ENCODE results near the gene HOMER1. TPM values are rescaled to one million over a fixed set of nuclear protein-coding genes. Genes with fewer than 3 reads are reported as not detected.

The HOMER1 gene
- total and polyA plus RNA-seq, 9 of the 15 experiments (the other 6 are each of a cell fraction or from before 2014, with no cell fraction given) = 6.3 to 39.9 (median 9.9) TPM

DNA sequence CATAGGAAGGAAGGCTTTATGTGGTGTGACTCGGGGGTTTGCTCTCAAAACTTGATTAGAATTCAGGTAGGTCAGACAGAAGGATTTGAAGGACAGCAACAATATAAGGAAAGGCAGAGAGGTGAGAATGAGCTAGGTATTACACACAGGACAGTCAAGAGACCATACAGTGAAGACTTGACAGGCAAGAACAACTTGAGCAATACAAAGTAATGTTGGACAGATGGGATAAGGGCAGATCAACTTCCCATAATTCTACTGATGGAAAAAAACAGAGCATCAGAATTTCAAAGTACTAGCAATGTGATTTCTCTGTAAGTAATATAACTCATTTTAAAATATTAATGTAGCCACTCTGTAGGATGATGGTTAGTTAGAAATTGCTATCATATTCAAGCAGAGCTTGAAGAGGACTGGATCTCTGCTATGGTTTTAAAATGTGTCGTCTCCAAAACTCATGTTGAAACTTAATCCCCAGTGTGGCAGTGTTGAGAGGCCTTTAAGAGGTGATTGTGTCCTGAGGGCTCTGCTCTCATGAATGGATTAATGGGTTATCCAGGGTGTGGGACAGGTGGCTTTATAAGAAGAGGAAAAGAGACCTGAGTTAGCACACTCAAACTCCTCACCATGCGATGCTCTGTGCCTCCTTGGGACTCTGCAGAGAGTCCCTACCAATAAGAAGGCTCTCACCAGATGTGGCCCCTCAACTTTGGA lies 22.4 kb upstream of the HOMER1 start:
- no peak for FAIRE-seq
- TF ChIP-seq, protein P1, sequence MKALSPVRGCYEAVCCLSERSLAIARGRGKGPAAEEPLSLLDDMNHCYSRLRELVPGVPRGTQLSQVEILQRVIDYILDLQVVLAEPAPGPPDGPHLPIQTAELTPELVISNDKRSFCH (CRISPR knock-in tag; IDR thresholded peaks at IDR 0.05) = no peak
- TF ChIP-seq, protein P1 (tag; IDR thresholded peaks at IDR 0.05) = no peak
- TF ChIP-seq, protein P2, sequence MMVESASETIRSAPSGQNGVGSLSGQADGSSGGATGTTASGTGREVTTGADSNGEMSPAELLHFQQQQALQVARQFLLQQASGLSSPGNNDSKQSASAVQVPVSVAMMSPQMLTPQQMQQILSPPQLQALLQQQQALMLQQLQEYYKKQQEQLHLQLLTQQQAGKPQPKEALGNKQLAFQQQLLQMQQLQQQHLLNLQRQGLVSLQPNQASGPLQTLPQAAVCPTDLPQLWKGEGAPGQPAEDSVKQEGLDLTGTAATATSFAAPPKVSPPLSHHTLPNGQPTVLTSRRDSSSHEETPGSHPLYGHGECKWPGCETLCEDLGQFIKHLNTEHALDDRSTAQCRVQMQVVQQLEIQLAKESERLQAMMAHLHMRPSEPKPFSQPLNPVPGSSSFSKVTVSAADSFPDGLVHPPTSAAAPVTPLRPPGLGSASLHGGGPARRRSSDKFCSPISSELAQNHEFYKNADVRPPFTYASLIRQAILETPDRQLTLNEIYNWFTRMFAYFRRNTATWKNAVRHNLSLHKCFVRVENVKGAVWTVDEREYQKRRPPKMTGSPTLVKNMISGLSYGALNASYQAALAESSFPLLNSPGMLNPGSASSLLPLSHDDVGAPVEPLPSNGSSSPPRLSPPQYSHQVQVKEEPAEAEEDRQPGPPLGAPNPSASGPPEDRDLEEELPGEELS (CRISPR knock-in tag; IDR thresholded peaks at IDR 0.05; ENCODE audit: borderline replicate concordance) = no peak
- TF ChIP-seq BRD4 (IDR thresholded peaks at IDR 0.05) (no peak), ZNF224 (CRISPR knock-in tag; IDR thresholded peaks at IDR 0.05) (no peak), SPI1 (IDR thresholded peaks at IDR 0.05; ENCODE audit: borderline replicate concordance, low read depth, low read length) (no peak), HDGF (IDR thresholded peaks at IDR 0.05) (no peak), CXXC5 (CRISPR knock-in tag; IDR thresholded peaks at IDR 0.05) (no peak)
- TF ChIP-seq, protein P3, sequence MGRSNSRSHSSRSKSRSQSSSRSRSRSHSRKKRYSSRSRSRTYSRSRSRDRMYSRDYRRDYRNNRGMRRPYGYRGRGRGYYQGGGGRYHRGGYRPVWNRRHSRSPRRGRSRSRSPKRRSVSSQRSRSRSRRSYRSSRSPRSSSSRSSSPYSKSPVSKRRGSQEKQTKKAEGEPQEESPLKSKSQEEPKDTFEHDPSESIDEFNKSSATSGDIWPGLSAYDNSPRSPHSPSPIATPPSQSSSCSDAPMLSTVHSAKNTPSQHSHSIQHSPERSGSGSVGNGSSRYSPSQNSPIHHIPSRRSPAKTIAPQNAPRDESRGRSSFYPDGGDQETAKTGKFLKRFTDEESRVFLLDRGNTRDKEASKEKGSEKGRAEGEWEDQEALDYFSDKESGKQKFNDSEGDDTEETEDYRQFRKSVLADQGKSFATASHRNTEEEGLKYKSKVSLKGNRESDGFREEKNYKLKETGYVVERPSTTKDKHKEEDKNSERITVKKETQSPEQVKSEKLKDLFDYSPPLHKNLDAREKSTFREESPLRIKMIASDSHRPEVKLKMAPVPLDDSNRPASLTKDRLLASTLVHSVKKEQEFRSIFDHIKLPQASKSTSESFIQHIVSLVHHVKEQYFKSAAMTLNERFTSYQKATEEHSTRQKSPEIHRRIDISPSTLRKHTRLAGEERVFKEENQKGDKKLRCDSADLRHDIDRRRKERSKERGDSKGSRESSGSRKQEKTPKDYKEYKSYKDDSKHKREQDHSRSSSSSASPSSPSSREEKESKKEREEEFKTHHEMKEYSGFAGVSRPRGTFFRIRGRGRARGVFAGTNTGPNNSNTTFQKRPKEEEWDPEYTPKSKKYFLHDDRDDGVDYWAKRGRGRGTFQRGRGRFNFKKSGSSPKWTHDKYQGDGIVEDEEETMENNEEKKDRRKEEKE (IDR thresholded peaks at IDR 0.05; ENCODE audit: borderline replicate concordance in 1 of 2, control insufficient read depth in 1 of 2, low read depth in 2 of 2, low read length in 1 of 2) = no peak
- TF ChIP-seq, protein P4, sequence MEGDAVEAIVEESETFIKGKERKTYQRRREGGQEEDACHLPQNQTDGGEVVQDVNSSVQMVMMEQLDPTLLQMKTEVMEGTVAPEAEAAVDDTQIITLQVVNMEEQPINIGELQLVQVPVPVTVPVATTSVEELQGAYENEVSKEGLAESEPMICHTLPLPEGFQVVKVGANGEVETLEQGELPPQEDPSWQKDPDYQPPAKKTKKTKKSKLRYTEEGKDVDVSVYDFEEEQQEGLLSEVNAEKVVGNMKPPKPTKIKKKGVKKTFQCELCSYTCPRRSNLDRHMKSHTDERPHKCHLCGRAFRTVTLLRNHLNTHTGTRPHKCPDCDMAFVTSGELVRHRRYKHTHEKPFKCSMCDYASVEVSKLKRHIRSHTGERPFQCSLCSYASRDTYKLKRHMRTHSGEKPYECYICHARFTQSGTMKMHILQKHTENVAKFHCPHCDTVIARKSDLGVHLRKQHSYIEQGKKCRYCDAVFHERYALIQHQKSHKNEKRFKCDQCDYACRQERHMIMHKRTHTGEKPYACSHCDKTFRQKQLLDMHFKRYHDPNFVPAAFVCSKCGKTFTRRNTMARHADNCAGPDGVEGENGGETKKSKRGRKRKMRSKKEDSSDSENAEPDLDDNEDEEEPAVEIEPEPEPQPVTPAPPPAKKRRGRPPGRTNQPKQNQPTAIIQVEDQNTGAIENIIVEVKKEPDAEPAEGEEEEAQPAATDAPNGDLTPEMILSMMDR (IDR thresholded peaks at IDR 0.05 in 2 of 3, conservative IDR thresholded peaks at IDR 0.05 in 1 of 3; ENCODE audit: insufficient read depth in 2 of 3, low read depth in 1 of 3, low read length in 3 of 3) = no peak
- TF ChIP-seq, protein P5, sequence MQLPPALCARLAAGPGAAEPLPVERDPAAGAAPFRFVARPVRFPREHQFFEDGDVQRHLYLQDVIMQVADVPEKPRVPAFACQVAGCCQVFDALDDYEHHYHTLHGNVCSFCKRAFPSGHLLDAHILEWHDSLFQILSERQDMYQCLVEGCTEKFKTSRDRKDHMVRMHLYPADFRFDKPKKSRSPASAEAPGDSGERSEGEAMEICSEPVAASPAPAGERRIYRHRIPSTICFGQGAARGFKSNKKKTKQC (CRISPR knock-in tag; IDR thresholded peaks at IDR 0.05) = no peak

More for the DNA sequence above, 22.4 kb upstream of the HOMER1 start:
- BruUV-seq (replicated peaks) = no TSS peak
- ChIA-PET POLR2A (no interaction called here), CTCF (ENCODE audit: low intra/inter-chr PET ratio) (no interaction called here)
- no peaks in the 10 kb centered on the region for H3K27me3 ChIP-seq (ENCODE audit: control insufficient read depth in 2 of 2, insufficient read depth in 2 of 2, low read length in 2 of 2)
- intact Hi-C loops (cut with micrococcal nuclease) (loop anchor here (5.0 kb wide), 1 partner anchor 404 kb away; no protein-coding TSS in a partner anchor), in situ Hi-C loops (cut with MboI) (no loop called here)
- no peaks in the 10 kb centered on the region for H3K4me1 ChIP-seq (replicated peaks in 1 of 2; ENCODE audit: control insufficient read depth in 2 of 2, insufficient read depth in 2 of 2, low read length in 2 of 2)
- H3K9me3 ChIP-seq (replicated peaks; ENCODE audit: control insufficient read depth, insufficient read depth, low read depth, low read length) = no peaks in the 10 kb centered on the region
- no peak for ATAC-seq
- no peak overlapping the region for H3K4me3 ChIP-seq
- no peaks in the 10 kb centered on the region for H4K20me1 ChIP-seq (replicated peaks; ENCODE audit: control insufficient read depth, insufficient read depth, low read length)
- no peak overlapping the region for H3K4me2 ChIP-seq (ENCODE audit: insufficient read depth, low read length)
- no peak overlapping the region for H3K9ac ChIP-seq (ENCODE audit: insufficient read depth in 1 of 2, low read depth in 2 of 2, low read length in 2 of 2)
- H3K79me2 ChIP-seq (ENCODE audit: control insufficient read depth, insufficient read depth, low read length) = no peaks in the 10 kb centered on the region
- no peaks in the 10 kb centered on the region for H3K36me3 ChIP-seq (ENCODE audit: control insufficient read depth, insufficient read depth, low read length)
- H3K27ac ChIP-seq (ENCODE audit: extremely low read depth, low read depth, low read length) = no peak overlapping the region
- no peak for DNase-seq (ENCODE audit: extremely low read depth in 1 of 4, low spot score in 3 of 4)
- 8% methylated on average over 3 of the region's 3 CpGs for WGBS (ENCODE audit: insufficient coverage, low coverage, missing lambda C conversion rate)
- no peaks in the 10 kb centered on the region for H3K9me1 ChIP-seq (ENCODE audit: control insufficient read depth, insufficient read depth, low read length)
- H2AFZ ChIP-seq (ENCODE audit: low read depth, low read length) = 0 out of 2 replicates have a peak overlapping the region, but pooled peaks have one; percentile 33
